ENCODE results near the gene MKLN1. TPM values are rescaled to one million over a fixed set of nuclear protein-coding genes. Genes with fewer than 3 reads are reported as not detected.

The MKLN1 gene
- total RNA-seq, 2 experiments from 2014 or later, result 12.1 to 56.6 TPM

- Histone ChIP-seq H2AFZ (ENCODE audit: low read length) (no peak overlapping the region), H3K4me1 (ENCODE audit: insufficient read depth, low read length, poor library complexity, severe bottlenecking) (no peaks in the 10 kb centered on the region), H4K20me1 (ENCODE audit: insufficient read depth, low read length) (no peaks in the 10 kb centered on the region), H3K79me2 (ENCODE audit: insufficient read depth, low read depth, low read length) (no peaks in the 10 kb centered on the region), H3K36me3 (ENCODE audit: insufficient read depth, low read length) (0 out of 2 replicates have a peak, but pooled peaks cover 6% of the 10 kb centered on the region), H3K27ac (ENCODE audit: low read depth, low read length, poor library complexity, severe bottlenecking) (no peak overlapping the region), H3K9me3 (ENCODE audit: low read length) (no peaks in the 10 kb centered on the region), H3K4me2 (ENCODE audit: low read length) (no peak overlapping the region), H3K4me3 (ENCODE audit: low read depth, low read length, poor library complexity, severe bottlenecking) (no peak overlapping the region), H3K9me2 (ENCODE audit: insufficient read depth, low read length) (no peaks in the 10 kb centered on the region)
- ChIA-PET POLR2A (interaction anchor here (0.6 to 1.2 kb wide), 7 partner anchors 10 to 109 kb away, joined by 3 to 5 read pairs (median 3); no protein-coding TSS in a partner anchor), CTCF (ENCODE audit: unreplicated experiment) (no interaction called here)
- no peak for DNase-seq (ENCODE audit: low spot score)
- TF ChIP-seq EZH2phosphoT487 (IDR thresholded peaks at IDR 0.05; ENCODE audit: borderline replicate concordance, low read depth, low read length) (no peak), CTCF (conservative IDR thresholded peaks at IDR 0.05; ENCODE audit: low read length) (no peak)
- BruUV-seq (replicated peaks), result no TSS peak
- intact Hi-C loops (cut with micrococcal nuclease; ENCODE audit: unreplicated experiment), result no loop called here
Observed at GRCh38 chr7:131391145-131391544, 63.5 kb downstream of the MKLN1 start.

GRCh38 chr7:131400681-131401176 lies 73.1 kb downstream of the MKLN1 start:
- Histone ChIP-seq H3K9me2 (ENCODE audit: insufficient read depth, low read length) (no peaks in the 10 kb centered on the region), H3K4me1 (ENCODE audit: insufficient read depth, low read length, poor library complexity, severe bottlenecking) (no peaks in the 10 kb centered on the region), H3K36me3 (ENCODE audit: insufficient read depth, low read length) (peaks cover 52% of the 10 kb centered on the region), H4K20me1 (ENCODE audit: insufficient read depth, low read length) (no peaks in the 10 kb centered on the region), H3K27ac (ENCODE audit: low read depth, low read length, poor library complexity, severe bottlenecking) (no peak overlapping the region), H3K9me3 (ENCODE audit: low read length) (no peaks in the 10 kb centered on the region), H3K79me2 (ENCODE audit: insufficient read depth, low read depth, low read length) (no peaks in the 10 kb centered on the region; the same call in 1 of the 2 replicates), H3K4me3 (ENCODE audit: low read depth, low read length, poor library complexity, severe bottlenecking) (no peak overlapping the region), H3K4me2 (ENCODE audit: low read length) (no peak overlapping the region), H2AFZ (ENCODE audit: low read length) (no peak overlapping the region)
- intact Hi-C loops (cut with micrococcal nuclease; ENCODE audit: unreplicated experiment), result no loop called here
- no TSS peak for BruUV-seq (replicated peaks)
- ChIA-PET CTCF (ENCODE audit: unreplicated experiment) (interaction anchor here (0.5 kb wide), 1 partner anchor 39 kb away, joined by 7 read pairs; no protein-coding TSS in a partner anchor), POLR2A (interaction anchor here (0.5 to 2.1 kb wide), 8 partner anchors 14 to 344 kb away, joined by 3 to 6 read pairs (median 4); no protein-coding TSS in a partner anchor)
- no peak for DNase-seq (ENCODE audit: low spot score)
- no peak for TF ChIP-seq EZH2phosphoT487 (IDR thresholded peaks at IDR 0.05; ENCODE audit: borderline replicate concordance, low read depth, low read length)
- no peak for TF ChIP-seq CTCF (conservative IDR thresholded peaks at IDR 0.05; ENCODE audit: low read length)

- H3K9me3 ChIP-seq (ENCODE audit: low read length), result no peaks in the 10 kb centered on the region
- TF ChIP-seq EZH2phosphoT487 (IDR thresholded peaks at IDR 0.05; ENCODE audit: borderline replicate concordance, low read depth, low read length) (no peak), CTCF (conservative IDR thresholded peaks at IDR 0.05; ENCODE audit: low read length) (no peak)
- CTCF ChIA-PET (ENCODE audit: unreplicated experiment), result interaction anchor here (0.5 kb wide), 1 partner anchor 38 kb away, joined by 7 read pairs; no protein-coding TSS in a partner anchor
Observed at GRCh38 chr7:131401194-131401593, 73.5 kb downstream of the MKLN1 start.

More at GRCh38 chr7:131401194-131401593, 73.5 kb downstream of the MKLN1 start:
- Histone ChIP-seq H4K20me1 (ENCODE audit: insufficient read depth, low read length) (no peaks in the 10 kb centered on the region), H3K9me2 (ENCODE audit: insufficient read depth, low read length) (no peaks in the 10 kb centered on the region), H3K4me3 (ENCODE audit: low read depth, low read length, poor library complexity, severe bottlenecking) (no peak overlapping the region), H2AFZ (ENCODE audit: low read length) (no peak overlapping the region), H3K4me2 (ENCODE audit: low read length) (no peak overlapping the region), H3K36me3 (ENCODE audit: insufficient read depth, low read length) (peaks cover 52% of the 10 kb centered on the region), H3K4me1 (ENCODE audit: insufficient read depth, low read length, poor library complexity, severe bottlenecking) (no peaks in the 10 kb centered on the region), H3K79me2 (ENCODE audit: insufficient read depth, low read depth, low read length) (no peaks in the 10 kb centered on the region; the same call in 1 of the 2 replicates), H3K27ac (ENCODE audit: low read depth, low read length, poor library complexity, severe bottlenecking) (no peak overlapping the region)
- intact Hi-C loops (cut with micrococcal nuclease; ENCODE audit: unreplicated experiment), result no loop called here
- DNase-seq (ENCODE audit: low spot score), result no peak
- no TSS peak for BruUV-seq (replicated peaks)
- POLR2A ChIA-PET, result interaction anchor here (0.5 to 2.1 kb wide), 6 partner anchors 10 to 278 kb away, joined by 3 to 6 read pairs (median 4); no protein-coding TSS in a partner anchor
